Medulla oblongata (tissue), 1 donor: ENCODE results near the gene SLC6A2.
"Not testable (repeated sequence)": the region's sequence is repeated elsewhere in the genome, so short reads cannot be mapped to it uniquely, and the experiment has no call there.

ENCODE experiments used
- DNase-seq: peaks from one replicate; pipeline ENCODE4 v3.0.0-alpha.2; 2015; ENCODE audit errors: extremely low spot score

The SLC6A2 gene

DNA sequence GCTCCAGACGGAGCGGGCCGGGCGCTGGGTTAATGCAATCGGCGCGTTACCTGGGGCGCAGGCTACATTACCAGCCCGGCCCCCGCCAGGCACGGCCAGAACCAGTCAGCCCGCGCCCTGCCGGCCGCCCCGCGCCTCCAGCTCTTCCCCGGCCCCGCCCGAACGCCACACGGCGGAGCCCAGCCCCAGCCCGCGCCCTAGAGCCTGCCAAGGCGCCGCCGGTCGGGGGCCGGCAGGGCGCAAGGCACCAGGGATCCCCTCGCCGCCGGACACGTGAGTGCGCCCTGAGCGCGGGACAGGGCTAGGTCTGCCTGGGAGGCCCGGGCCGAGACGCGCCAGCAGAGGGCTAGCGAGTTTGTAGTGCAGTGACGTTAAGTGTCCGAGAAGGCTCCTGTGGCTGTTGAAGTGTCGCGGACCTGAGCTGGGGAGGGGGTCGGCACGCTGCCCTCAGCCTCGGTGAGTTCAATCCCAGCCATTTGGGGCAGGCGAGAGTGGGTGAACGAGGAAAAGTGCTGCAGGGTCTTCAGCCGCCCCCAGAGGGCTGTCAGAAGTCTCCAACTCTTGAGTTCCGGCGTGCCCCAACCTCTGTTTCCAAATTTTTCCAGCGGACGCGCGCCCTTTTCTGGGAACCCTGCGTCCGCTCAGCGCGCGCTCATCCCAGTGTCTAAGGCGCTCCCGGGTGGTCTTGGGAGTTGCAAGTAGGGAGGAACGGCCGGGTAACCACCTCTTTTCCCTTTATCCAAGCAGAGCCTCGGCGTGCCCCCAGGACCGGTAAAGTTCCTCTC, at the start of gene SLC6A2:
SLC6A2 (plus strand) TSS at position 92 of the 785 bp plus-strand sequence. CDS start 707 bp downstream, outside the sequence.
- DNase-seq: no peak

DNA sequence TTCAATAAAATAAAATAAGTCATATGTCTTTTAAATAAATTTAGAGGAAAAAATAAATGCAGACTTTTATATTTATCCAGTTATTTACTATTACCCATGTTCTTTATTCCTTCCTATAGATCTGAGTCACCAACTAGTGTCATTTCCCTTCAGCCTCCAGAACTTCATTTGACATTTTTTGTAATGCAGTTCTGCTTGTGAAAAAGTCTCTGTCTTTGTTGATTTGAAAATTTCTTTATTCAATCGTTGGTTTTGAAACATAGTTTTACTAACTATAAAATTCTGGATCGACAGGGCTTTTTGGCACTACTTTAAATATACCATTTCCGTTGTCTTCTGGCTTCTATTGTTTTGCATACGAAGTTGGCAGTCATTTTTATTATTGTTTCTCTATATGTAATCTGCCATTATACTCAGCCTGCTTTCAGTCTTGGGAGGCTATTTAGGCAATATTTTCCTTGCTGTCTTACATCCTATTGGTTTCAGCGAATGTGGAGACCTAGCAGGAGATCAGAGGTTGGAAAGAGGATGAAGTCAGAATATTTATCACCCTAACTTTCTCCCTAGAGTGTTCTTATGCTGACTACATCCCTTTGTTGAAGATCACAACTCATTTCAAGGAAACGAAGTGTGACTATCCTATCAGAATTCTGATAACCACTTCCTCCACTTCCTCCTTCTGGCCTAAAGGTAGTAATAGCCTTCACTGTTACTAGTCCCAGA, 42.0 kb upstream of the SLC6A2 start:
- DNase-seq: no peak

DNA sequence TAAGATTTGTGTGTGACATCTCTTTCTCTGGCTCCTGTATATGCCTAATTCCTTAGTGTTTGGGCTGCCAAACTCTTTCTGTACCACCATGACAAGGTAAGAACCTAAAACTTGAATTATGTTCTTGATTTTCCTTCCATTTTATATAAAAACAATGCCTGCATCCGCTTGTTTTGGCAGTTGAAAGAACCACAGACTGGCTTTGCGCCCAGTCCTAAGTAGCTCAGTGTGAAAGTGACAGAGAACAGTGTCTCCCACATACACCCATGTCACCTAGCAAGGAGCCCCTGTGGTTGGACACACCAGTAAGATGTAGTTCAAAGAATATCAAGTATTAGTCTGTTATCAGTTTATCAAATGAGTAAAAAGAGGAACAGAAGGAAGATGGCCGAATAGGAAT, 40.7 kb upstream of the SLC6A2 start:
- DNase-seq: no peak

DNA sequence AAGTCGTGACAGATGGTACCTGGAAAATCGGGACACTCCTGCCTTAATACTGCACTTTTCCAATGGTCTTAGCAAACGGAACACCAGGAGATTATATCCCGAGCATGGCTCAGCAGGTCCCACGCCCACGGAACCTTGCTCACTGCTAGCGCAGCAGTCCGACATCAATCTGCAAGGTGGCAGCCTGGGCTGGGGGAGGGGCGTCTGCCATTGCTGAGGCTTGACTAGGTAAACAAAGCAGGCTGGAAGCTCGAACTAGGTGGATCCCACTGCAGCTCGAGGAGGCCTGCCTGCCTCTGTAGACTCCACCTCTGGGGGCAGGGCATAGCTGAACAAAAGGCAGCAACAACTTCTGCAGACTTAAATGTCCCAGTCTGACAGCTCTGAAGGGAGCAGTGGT, 40.1 kb upstream of the SLC6A2 start:
- DNase-seq: not testable (repeated sequence)

DNA sequence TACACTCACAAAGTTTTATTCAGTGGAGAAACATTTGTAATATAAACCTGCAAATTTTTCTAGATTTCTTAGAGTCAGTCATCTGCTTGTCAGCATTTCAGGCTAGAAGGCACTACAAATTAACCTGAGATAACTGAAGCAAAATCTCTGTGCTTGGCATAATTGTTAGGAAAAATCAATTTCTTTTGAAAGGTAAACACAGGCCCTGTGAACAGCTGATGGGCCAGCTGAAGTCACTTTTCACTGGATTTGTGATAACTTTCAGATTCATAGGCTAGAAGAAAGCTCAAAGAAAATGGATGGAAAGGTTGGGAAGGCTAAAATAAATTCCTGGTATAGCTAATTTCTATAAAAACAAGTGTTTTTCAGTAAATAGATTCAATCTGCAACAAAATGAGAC, 34.0 kb upstream of the SLC6A2 start:
- DNase-seq: no peak

DNA sequence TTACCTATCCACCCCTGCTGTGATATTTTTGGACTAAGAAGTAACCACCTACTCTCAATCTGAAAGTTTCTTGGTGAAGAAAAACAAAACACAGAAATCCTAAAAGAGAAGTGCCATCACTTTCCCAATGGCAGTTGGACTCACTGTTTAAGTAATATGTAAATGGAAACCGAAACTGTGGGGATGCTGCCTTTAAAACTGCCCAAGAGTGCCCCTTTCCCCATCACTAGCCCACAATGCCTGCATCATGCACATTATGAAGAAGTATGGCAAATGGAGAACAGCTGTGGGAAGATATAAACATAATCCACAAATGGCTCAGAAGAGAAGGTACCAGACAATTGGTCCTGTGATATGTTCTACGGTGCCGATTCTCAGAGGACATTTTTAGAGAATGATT, 33.5 kb upstream of the SLC6A2 start:
- DNase-seq: no peak

DNA sequence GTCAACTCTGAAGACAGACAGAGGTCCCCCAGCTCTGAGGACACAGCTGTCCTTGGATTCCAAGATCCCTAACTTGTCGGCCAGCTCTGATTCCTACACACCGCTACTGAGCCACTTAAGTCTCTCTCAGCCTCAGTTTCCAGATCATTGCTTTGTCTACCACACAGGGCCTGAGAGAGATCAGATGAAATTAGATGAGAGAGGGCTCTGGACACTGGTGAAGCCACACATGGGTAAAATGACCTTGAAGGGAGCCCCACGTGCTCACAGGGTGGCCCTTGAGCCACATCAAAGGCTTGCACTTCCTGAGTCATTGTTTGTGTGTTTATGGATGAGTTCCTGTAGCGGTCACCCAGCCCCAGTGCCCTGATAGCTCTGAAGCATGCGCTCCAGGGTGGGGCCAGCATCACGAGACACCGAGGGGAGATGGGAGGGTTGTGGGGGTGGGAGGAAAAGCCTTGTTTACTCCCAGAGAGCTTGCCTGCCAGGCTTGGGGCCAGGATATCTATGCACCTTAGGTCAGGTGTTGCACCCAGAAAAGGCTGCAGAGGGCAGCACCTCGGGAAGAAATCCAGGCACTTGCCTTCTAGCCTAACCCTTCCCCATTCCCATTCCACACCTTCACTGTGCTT, 32.7 kb upstream of the SLC6A2 start:
- no peak for DNase-seq

DNA sequence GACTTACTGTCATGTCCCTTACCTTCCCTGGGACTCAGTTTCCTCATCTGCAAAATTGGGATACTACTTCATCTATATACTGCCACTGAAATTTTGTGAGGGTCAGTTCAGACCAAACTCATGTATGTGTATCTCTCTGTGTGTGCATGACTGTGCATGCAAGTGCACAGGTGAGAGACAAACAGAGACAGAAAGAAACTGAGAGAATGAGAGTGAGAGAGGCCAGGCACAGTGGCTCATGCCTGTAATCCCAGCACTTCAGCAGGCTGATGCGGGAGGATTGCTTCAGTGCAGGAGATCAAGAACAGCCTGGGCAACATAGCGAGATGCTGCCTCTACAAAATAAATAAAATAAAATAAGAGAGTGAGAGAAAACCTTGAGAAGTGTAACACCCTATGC, 32.1 kb upstream of the SLC6A2 start:
- DNase-seq: no peak

DNA sequence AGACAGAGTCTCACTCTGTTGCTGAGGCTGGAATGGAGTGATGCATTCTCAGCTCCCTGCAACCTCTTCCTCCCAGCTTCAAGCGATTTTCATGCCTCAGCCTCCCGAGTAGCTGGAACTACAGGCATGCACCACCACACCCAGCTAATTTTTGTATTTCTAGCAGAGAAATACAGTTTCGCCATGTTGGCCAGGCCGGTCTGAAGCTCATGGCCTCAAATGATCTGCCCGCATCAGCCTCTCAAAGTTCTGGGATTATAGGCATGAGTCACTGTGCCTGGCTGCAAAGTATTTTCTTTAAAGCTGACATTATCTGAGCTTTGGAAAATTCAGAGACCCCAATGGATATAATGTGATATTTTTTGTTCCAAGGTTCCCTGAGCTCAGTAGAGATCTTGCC, 31.1 kb upstream of the SLC6A2 start:
- DNase-seq: no peak

DNA sequence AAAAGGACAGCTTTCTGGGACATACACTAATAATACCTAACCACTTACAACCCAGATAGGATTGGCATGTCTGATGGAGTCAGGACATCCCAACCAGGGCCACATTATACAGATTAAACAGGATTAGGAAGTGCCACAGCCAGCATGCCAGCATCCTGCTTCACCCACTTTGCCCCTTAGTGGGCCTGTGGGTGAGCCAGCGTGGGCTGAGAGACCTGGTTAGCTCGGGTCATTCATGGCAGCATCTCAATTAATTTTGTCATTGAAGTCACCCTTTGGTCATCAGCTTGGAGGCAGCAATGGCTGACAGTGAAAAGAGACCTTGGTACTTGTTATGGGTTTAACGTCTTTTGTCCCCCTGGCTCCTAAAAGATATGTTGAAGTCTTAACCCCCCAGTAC, 29.9 kb upstream of the SLC6A2 start:
- no peak for DNase-seq

DNA sequence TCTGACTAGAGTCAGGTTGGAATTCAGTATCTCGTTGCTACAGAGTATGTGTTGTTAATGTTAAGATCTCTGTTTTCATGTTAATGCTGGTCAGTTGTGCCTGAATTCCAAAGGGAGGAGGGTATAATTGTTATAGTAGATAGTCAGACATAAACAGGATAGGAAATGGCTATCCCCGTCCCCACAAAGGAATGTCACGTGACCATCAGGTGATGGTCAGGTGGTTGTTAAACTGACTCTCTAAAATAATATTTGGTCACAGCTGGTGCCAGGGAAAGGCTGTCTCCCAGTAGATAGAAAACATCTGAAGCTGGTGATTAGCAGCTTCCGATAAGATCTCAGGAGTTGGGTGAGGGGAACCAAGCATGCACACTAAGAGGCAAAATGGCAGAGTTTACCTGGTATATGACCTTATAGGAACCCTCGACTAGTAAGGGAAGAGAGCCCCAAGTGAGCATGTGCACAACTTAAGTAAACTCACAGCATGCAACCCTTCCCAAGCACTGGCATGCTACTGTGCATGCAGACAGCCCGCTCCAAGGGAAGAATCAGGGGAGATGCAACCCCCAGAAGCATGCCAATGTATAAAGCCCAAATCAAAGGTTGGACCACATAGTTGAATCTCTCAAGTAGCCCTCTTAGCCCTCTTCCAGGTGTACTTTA, 27.4 kb upstream of the SLC6A2 start:
- no peak for DNase-seq

DNA sequence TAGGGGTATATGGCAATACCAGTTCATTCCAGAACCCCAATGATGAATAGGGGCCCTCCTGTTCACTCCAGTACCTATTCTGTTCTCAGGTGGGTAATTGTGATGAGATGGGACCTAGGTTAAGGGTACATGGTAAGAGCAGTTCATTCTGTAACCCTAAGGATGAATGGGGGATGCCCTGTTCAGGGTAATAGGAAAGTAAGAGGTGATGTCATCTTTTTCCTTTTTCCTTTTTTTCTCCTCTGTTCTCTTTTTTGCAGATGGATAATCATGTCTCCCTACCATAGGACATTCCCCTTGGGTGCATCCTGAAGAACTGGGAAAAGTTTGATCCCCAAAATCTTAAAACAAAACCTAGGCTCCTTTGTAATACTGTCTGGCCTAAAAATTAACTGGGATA, 25.0 kb upstream of the SLC6A2 start:
- no peak for DNase-seq

DNA sequence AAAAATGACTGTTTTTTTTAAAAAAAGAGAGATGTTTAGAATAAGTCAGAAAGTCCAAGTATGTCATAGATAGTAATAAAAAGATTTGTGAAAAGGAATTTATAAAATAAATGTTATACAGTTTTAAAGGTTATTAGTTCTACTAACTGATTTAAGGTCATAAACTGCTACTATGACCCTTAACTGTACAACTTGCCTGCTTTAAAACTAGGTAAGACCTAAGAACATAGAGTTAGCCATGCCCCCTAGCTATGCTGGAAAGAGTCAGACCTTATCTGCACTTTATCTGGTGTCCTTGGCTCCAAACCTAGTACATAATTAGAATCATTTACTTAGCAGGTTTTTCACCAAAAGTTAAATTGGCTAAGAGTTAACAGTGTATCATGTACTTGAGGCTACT, 23.5 kb upstream of the SLC6A2 start:
- no peak for DNase-seq

DNA sequence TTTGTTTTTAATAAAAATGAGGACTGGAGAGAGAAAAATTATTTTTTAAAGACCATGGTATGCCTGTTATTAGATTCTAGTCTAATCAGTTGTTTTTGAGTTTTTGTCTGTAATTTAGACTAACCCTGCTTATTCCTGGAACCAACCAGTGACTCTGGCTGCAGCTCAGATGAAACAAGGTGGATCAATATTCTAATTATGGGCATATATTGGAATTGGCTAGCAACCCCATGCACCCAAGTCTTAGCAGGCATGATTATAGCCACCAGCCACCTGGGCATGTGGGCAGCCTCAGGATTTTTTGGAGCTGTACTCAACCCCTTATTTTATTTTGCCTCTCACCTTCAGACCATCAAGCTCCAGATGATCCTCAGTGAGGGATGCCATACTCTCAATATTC, 21.6 kb upstream of the SLC6A2 start:
- DNase-seq: no peak

DNA sequence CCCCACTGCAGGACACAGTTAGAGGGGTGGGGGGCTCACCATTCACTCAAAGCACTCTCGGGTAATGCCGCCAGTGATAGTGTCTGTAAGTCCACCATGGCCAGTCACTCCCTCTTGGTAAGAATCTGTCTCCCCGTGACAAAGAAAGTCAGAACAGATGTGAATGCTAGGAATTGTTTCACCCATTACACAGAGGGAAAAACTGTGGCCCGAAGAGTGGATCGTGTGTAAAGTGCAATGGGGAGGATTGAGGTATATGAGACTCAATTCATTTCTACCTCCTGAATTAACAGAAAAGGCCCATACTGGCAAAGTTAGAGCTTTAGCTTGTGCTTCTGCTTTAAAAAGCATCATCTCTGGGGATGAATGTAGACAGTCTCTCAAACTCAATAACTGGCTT, 17.5 kb upstream of the SLC6A2 start:
- no peak for DNase-seq

DNA sequence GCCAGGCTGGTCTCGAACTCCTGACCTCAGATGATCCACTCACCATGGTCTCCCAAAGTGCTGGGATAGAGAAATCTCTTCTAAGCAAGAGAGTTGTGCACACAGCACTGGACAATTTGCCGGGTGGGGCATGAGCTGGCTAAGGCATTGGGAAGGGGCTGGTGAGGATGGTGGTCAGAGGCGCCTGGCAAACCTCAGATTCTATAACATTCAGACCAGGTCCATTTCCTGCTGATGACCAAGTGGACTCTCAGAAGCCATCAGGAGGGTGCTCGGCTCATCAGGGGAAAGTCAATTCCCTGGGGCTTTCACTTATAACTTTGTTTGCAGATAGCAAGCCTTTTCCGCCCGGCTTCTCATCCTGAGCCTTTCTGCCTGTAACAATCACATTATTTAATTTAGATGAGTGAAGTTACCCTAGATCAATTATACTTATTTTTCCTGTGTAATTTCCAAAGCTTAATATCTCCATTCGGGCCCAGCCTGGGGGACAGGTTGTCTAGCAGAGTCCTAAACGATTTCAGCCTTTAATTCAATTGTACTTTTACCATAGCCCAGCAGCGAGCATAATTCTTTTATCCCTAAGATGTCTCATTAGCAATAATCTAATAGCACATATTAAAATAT, 15.0 kb upstream of the SLC6A2 start:
- DNase-seq: no peak

DNA sequence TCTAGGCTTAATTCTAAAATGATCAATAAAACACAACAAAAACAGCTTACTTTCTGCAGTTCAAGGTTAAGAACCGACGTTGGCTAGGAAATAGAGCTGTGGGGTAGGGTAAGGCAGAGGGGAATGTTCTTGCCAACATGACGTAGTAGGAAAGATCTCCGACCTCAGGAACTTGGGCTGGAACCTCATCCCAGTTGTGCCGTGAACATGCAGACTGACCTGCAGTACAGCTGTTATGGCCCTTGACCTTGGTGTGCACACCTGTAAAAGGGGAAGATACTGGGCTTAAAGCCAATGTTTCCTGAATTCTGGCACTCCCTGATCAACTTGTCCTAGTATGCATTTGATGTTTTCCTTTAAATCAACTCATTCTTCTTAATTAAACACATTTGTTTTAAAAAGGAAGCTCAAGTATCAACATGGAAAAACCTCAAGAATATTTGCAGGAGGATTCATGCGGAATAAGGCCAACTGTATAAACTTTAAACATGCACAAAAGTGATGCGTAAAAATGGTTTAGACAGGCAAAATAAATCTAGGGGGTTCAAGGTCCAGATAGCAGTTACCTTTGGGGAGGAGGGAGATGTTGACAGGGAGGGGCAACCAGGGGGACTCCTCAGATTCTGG, 14.2 kb upstream of the SLC6A2 start:
- no peak for DNase-seq

DNA sequence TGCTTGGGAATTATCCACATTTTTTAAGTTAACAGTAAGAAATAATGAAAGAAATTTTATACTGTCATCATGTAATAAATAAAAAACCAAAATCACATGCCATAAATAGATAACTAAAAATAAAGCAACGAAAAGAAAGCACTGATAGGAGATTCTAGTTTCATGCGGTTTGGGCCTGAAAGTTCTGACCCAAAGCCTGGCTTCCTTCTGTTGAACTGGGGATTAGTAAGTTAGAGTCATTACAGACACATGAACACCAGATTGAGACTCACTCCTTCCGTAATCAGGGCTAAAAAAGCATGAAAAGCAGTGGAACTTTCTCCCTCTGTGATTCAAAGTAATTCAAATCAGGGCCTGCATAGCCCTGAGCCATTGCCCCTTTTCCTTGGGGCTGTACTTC, 13.2 kb upstream of the SLC6A2 start:
- no peak for DNase-seq

DNA sequence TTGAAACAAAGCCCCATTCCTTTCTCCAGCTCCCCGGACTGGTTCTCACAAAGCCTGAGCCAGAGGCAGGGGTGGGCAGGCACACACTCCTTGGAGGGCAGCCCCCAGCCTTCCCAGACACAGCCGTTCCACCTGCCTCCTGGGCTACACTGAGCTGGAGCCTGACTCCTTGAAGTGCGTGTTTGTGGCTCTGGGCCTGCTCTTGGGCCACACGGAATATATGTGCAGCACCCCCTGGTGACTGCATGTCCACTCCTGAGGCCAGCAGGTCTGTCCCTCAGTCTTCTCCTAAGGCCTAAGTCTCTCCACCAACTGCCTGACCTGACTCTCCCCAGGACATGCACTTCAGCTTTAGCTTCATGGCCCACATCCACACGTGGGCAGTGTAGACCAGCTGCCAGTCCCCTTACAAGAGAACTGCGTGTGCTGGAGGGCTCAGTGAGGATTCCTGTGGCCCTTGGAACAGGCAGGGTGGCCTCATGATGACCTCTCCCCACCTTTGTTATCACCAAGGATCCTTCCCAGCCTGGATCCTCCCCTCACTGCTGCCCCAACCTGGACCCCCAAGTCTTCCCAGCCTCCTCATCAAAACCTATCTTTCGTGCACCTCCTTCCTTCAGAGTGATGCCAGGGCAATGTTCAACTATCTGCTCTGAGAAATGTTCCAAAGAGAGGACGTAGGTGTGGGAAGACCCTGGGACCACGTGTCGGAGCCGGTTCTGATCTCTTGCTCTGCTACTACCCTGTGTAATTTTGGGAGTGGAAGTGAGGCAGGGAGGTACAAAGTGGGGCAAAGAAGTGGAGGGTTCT, 12.4 kb upstream of the SLC6A2 start:
- no peak for DNase-seq

DNA sequence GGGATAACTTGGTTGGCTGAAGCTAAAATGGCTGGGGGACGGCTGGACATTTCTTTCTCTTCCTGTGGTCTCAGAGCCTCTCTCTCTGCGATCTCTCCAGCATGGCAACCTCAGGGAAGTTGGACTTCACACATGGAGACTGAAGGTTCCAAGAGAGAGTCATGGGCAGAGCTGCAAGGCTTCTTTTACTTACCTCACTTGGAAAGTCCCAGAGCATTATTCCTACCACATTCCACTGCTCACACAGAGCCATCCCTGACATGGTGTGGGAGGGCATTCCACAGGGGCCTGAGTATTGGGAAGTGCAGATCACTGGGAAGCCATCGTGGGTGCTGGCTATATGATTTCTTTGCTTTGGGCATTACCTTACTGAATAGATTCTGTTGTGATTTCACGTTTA, 9.8 kb upstream of the SLC6A2 start:
- DNase-seq: no peak

DNA sequence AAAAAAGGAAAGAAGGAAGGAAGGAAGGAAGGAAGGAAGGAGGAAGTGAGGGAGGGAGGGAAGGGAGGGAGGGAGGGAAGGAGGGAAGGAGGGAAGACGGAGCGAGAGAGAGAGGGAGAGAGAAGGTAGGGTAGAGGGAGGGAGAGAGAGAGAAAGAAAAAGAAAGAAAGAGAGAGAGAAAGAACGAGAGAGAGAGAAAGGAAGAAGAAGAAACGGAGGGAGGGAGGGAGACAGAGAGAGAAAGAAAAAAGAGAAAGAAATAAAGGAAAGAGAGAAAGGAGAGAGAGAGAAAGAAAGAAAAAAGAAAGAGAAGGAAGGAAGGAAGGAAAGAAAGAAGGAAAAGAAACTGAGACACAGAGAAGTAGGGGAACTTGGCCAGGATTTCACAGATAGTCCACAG, 8.4 kb upstream of the SLC6A2 start:
- no peak for DNase-seq
